H1 (cell line): Measurements from ENCODE around the gene TSPEAR. TPM values are rescaled to one million over a fixed set of nuclear protein-coding genes. Genes with fewer than 3 reads are reported as not detected.
A peak's percentile ranks its signal among the peaks of the same experiment; 100 is the strongest.

ENCODE experiments used
- CTCF ChIA-PET: fragments of 300-600 bp; sonication (Branson Sonifier 250); formaldehyde crosslinking; loops from one replicate; lab custom pipeline; 2021; ENCODE audit not compliant: partially characterized antibody; lab: Charles Lee
- POLR2A ChIA-PET: fragments of 300-600 bp; sonication (Branson Sonifier 250); formaldehyde crosslinking; loops from one replicate; lab custom pipeline; 2021; ENCODE audit warnings: inconsistent platforms; ENCODE audit not compliant: partially characterized antibody; lab: Charles Lee
- DNase-seq, 2 experiments: peaks; one replicate each; pipeline versions ENCODE4 v3.0.0 to v3.0.0-alpha.2; 2010 to 2022; ENCODE audit warnings: low spot score in 2 of 2, low read depth in 1 of 2, mixed read lengths in 1 of 2
- FAIRE-seq: peaks from 2 replicates; lab custom pipeline; 2011; peaks lifted over from hg19 to GRCh38; lab: Jason Lieb, UNC
- H2AFZ ChIP-seq: 2 replicates; pipeline ENCODE4 v1.8.1; 2012; ENCODE audit warnings: low read length, inconsistent platforms
- H2AK5ac ChIP-seq: 2 replicates; pipeline ENCODE4 v1.6.1; 2013; ENCODE audit warnings: low read depth, low read length
- H2BK120ac ChIP-seq: replicated peaks from 2 replicates; pipeline ENCODE3; 2013; ENCODE audit warnings: low read depth, low read length, inconsistent platforms
- H2BK12ac ChIP-seq: 2 replicates; pipeline ENCODE4 v1.6.1; 2013; ENCODE audit warnings: low read depth, low read length
- H2BK15ac ChIP-seq: 2 replicates; pipeline ENCODE4 v1.6.1; 2013; ENCODE audit warnings: low read length
- H2BK20ac ChIP-seq: 2 replicates; pipeline ENCODE4 v1.6.1; 2013; ENCODE audit warnings: low read length
- H2BK5ac ChIP-seq: 2 replicates; pipeline ENCODE4 v1.6.1; 2013; ENCODE audit warnings: low read depth, low read length
- H3K14ac ChIP-seq: 2 replicates; pipeline ENCODE4 v1.6.1; 2013; ENCODE audit warnings: inconsistent platforms; ENCODE audit not compliant: insufficient read length
- H3K18ac ChIP-seq: 2 replicates; pipeline ENCODE4 v1.6.1; 2013; ENCODE audit warnings: low read length; ENCODE audit errors: extremely low read depth
- H3K23ac ChIP-seq: 2 replicates; pipeline ENCODE4 v1.6.1; 2013; ENCODE audit warnings: inconsistent platforms; ENCODE audit not compliant: insufficient read length
- H3K23me2 ChIP-seq: 2 replicates; pipeline ENCODE4 v1.6.1; 2013; ENCODE audit warnings: low read depth, low read length
- H3K27ac ChIP-seq: 2 replicates; pipeline ENCODE4 v1.6.1; 2011; ENCODE audit warnings: low read depth, low read length, inconsistent platforms
- H3K27me3 ChIP-seq, 4 experiments: replicated peaks in 1 of 4; 1 replicate in 1 of 4; 2 replicates in 3 of 4; pipeline versions ENCODE4 v1.6.1 to v1.8.1; 2011 to 2013; ENCODE audit warnings: low read length in 3 of 4, mild to moderate bottlenecking in 3 of 4, inconsistent platforms in 2 of 4, mixed read lengths in 2 of 4, moderate library complexity in 1 of 4; ENCODE audit not compliant: control insufficient read depth in 3 of 4, insufficient read depth in 3 of 4; ENCODE audit errors: extremely low read depth in 1 of 4
- H3K36me3 ChIP-seq, 4 experiments: 2 replicates each; pipeline versions ENCODE4 v1.6.1 to v1.8.1; 2011 to 2013; ENCODE audit warnings: mild to moderate bottlenecking in 4 of 4, low read length in 3 of 4, moderate library complexity in 2 of 4, control low read depth in 1 of 4, inconsistent platforms in 1 of 4; ENCODE audit not compliant: insufficient read depth in 4 of 4, control insufficient read depth in 2 of 4
- H3K4ac ChIP-seq: replicated peaks from 2 replicates; pipeline ENCODE3; 2013; ENCODE audit warnings: low read length, low read depth, mixed read lengths, inconsistent platforms; ENCODE audit not compliant: insufficient read length
- H3K4me1 ChIP-seq, 4 experiments: replicated peaks in 1 of 4; 1 replicate in 1 of 4; 2 replicates in 3 of 4; pipeline versions ENCODE4 v1.6.1 to v1.8.1; 2011 to 2013; ENCODE audit warnings: low read length in 3 of 4, inconsistent platforms in 2 of 4, mixed read lengths in 1 of 4; ENCODE audit not compliant: insufficient read depth in 4 of 4, control insufficient read depth in 3 of 4
- H3K4me2 ChIP-seq, 2 experiments: 2 replicates each; pipeline versions ENCODE4 v1.6.1 to v1.8.1; 2011 to 2013; ENCODE audit warnings: low read depth in 2 of 2, low read length in 2 of 2, control low read depth in 1 of 2, inconsistent platforms in 1 of 2, mild to moderate bottlenecking in 1 of 2; ENCODE audit not compliant: insufficient read depth in 1 of 2
- H3K4me3 ChIP-seq, 4 experiments: fragments of 200-600, 300-600 bp in 1 of 4; sonication (generic), shearing (Covaris generic), sonication (Bioruptor Twin) in 1 of 4; 2 replicates each; pipeline versions ENCODE4 v1.5.1 to v1.8.1; 2011 to 2016; ENCODE audit warnings: low read length in 4 of 4, low read depth in 3 of 4, control low read depth in 2 of 4, inconsistent platforms in 2 of 4, mild to moderate bottlenecking in 2 of 4, mixed read lengths in 1 of 4, moderate library complexity in 1 of 4; ENCODE audit not compliant: insufficient read depth in 2 of 4; ENCODE audit errors: extremely low read depth in 1 of 4
- H3K56ac ChIP-seq: replicated peaks from 2 replicates; pipeline ENCODE3; 2013; ENCODE audit warnings: low read depth, mild to moderate bottlenecking, mixed read lengths, low read length, inconsistent platforms; ENCODE audit not compliant: insufficient read length
- H3K79me1 ChIP-seq: 2 replicates; pipeline ENCODE4 v1.6.1; 2013; ENCODE audit warnings: low read depth, low read length, control low read depth
- H3K79me2 ChIP-seq, 2 experiments: 2 replicates each; pipeline versions ENCODE4 v1.6.1 to v1.8.1; 2012 to 2013; ENCODE audit warnings: low read length in 2 of 2, mild to moderate bottlenecking in 2 of 2, inconsistent platforms in 1 of 2; ENCODE audit not compliant: insufficient read depth in 2 of 2, control insufficient read depth in 1 of 2
- H3K9ac ChIP-seq, 4 experiments: replicated peaks in 1 of 4; 1 replicate in 1 of 4; 2 replicates in 3 of 4; pipeline versions ENCODE4 v1.6.1 to v1.8.1; 2011 to 2013; ENCODE audit warnings: low read depth in 3 of 4, low read length in 3 of 4, control low read depth in 2 of 4, mild to moderate bottlenecking in 2 of 4, moderate library complexity in 2 of 4, inconsistent platforms in 1 of 4; ENCODE audit errors: extremely low read depth in 1 of 4
- H3K9me3 ChIP-seq, 2 experiments: 2 replicates each; pipeline versions ENCODE4 v1.6.1 to v1.8.1; 2012 to 2013; ENCODE audit warnings: mild to moderate bottlenecking in 2 of 2, moderate library complexity in 2 of 2, control low read depth in 1 of 2, inconsistent platforms in 1 of 2, low read depth in 1 of 2, low read length in 1 of 2, mixed read lengths in 1 of 2; ENCODE audit not compliant: insufficient read depth in 2 of 2
- H4K20me1 ChIP-seq, 2 experiments: replicated peaks in 1 of 2; 2 replicates each; pipeline versions ENCODE3 to v1.8.1; 2011 to 2013; ENCODE audit warnings: inconsistent platforms in 2 of 2, low read length in 2 of 2, mild to moderate bottlenecking in 1 of 2; ENCODE audit not compliant: insufficient read depth in 2 of 2, control insufficient read depth in 1 of 2
- H4K5ac ChIP-seq: 2 replicates; pipeline ENCODE4 v1.6.1; 2013; ENCODE audit warnings: low read length, low read depth, mixed read lengths, inconsistent platforms; ENCODE audit not compliant: insufficient read length
- H4K8ac ChIP-seq: 2 replicates; pipeline ENCODE4 v1.8.0; 2013; ENCODE audit warnings: mild to moderate bottlenecking, moderate library complexity, low read length, inconsistent platforms; ENCODE audit not compliant: insufficient read depth; ENCODE audit errors: extremely low read depth
- H4K91ac ChIP-seq: replicated peaks from 2 replicates; pipeline ENCODE3; 2013; ENCODE audit warnings: low read length, mixed read lengths, inconsistent platforms; ENCODE audit not compliant: insufficient read length
- ASH2L ChIP-seq: fragments of 200-600, 300-600 bp; sonication (generic); IDR thresholded peaks from one replicate; pipeline ENCODE4 v1.7.1; 2017; ENCODE audit warnings: low read length
- POLR2AphosphoS5 ChIP-seq: IDR thresholded peaks from 2 replicates; pipeline ENCODE4 v1.6.1; 2011; ENCODE audit warnings: low read depth, low read length
- whole genome bisulfite sequencing, 2 experiments: shearing (Covaris generic) in 1 of 2; methylation state at CpG; one replicate each; pipeline versions ENCODE4 v1.1.6 to v1.1.7; 2013 to 2015; ENCODE audit warnings: low lambda C conversion rate in 2 of 2, mixed read lengths in 2 of 2, inconsistent platforms in 1 of 2, low coverage in 1 of 2, missing lambda C conversion rate in 1 of 2; ENCODE audit not compliant: insufficient replicate concordance in 2 of 2, insufficient coverage in 1 of 2, insufficient read length in 1 of 2; ENCODE audit errors: extremely low coverage in 1 of 2, missing lambda C conversion rate in 1 of 2; 5-methylcytosine and 5-hydroxymethylcytosine counted together
- polyA plus RNA-seq, 7 experiments: library from polyadenylated mRNA; depleted of rRNA in 3 of 7; stranded (reverse) in 5 of 7; unstranded in 2 of 7; fragments of >200 nt in 5 of 7; fragments of 200-250 nt in 2 of 7; gene quantifications; 1 replicate in 5 of 7; 2 replicates in 1 of 7; 4 replicates in 1 of 7; pipeline versions ENCODE4 v1.2.1 to v1.2.3, GENCODE V29; 2011 to 2013; ENCODE audit warnings: missing spikeins in 2 of 7, mixed read lengths in 2 of 7
- total RNA-seq: library from RNA; stranded (reverse); fragmentation: NEBNext Ultra II Directional; extraction: Animal tissue kit (Norgen Biotek cat#: 25700); gene quantifications from 2 replicates; pipeline ENCODE4 v1.2.1, GENCODE V29; 2021

TSPEAR gene
- total and polyA plus RNA-seq, 2 of the 8 experiments (the other 6 are each of a cell fraction or from before 2014, with no cell fraction given) = 0.58 to 0.89 TPM

- H2BK120ac ChIP-seq = no peak overlapping the region
- no peaks in the 10 kb centered on the region for H4K20me1 ChIP-seq
- no peak overlapping the region; the same call in none of the 2 replicates for H4K8ac ChIP-seq
- POLR2A ChIA-PET = interaction anchor here (1.1 to 1.6 kb wide), 5 partner anchors 9 to 191 kb away, joined by 3 to 7 read pairs (median 4); no protein-coding TSS in a partner anchor
- no peaks in the 10 kb centered on the region for H3K36me3 ChIP-seq
- H3K27ac ChIP-seq = no peak overlapping the region
- H3K9me3 ChIP-seq = peaks cover 0 to 15% of the 10 kb centered on the region in 2 experiments; a peak in 3 of 4 replicates
- CTCF ChIA-PET = interaction anchor here (1.0 to 2.1 kb wide), 5 partner anchors 9 to 272 kb away, joined by 3 to 7 read pairs (median 3); no protein-coding TSS in a partner anchor
- H3K79me2 ChIP-seq = no peaks in the 10 kb centered on the region
- 0 out of 2 replicates have a peak overlapping the region, but pooled peaks have one; percentile 39 for H2AK5ac ChIP-seq
- no peak overlapping the region for H3K23ac ChIP-seq
- H2AFZ ChIP-seq = no peak overlapping the region
- H4K91ac ChIP-seq = no peak overlapping the region
- H3K56ac ChIP-seq = no peak overlapping the region
- no peak overlapping the region for H3K4ac ChIP-seq
- no peak overlapping the region for H3K4me2 ChIP-seq
- no peak overlapping the region for H3K14ac ChIP-seq
- H4K5ac ChIP-seq = no peak overlapping the region
- TF ChIP-seq POLR2AphosphoS5 (0 out of 2 replicates have a peak, but pooled peaks have one; percentile 6), ASH2L (no peak)
- no peak overlapping the region for H2BK20ac ChIP-seq
- H2BK15ac ChIP-seq = no peak overlapping the region
- FAIRE-seq = no peak
- DNase-seq = no peak
- H3K18ac ChIP-seq = peak overlapping the region; percentile 32; the same call in 1 of the 2 replicates
- H3K4me1 ChIP-seq = peaks cover 0 to 3% (median 0%) of the 10 kb centered on the region in 4 experiments; a peak in 1 of 7 replicates
- 94% methylated on average over 20 of the region's 22 CpGs; no CpG with 5 or more reads in 1 of the 2 experiments for WGBS, 2 experiments
- H3K9ac ChIP-seq = no peak overlapping the region
- peaks cover 14% of the 10 kb centered on the region for H3K23me2 ChIP-seq
- peaks cover 0 to 3% (median 0%) of the 10 kb centered on the region in 4 experiments; a peak in 1 of 7 replicates for H3K27me3 ChIP-seq
- peaks cover 3% of the 10 kb centered on the region; the same call in 1 of the 2 replicates for H3K79me1 ChIP-seq
- H2BK12ac ChIP-seq = no peak overlapping the region
- H2BK5ac ChIP-seq = no peak overlapping the region
- no peak overlapping the region for H3K4me3 ChIP-seq
Measured at GRCh38 chr21:44521301-44521927, 190.0 kb downstream of the TSPEAR start.
